ENCODE results near the gene SOBP. TPM values are rescaled to one million over a fixed set of nuclear protein-coding genes. Genes with fewer than 3 reads are reported as not detected.

The SOBP gene
- total and polyA plus RNA-seq, 2 donors (not counting 1 experiment from before 2014, with no cell fraction given) = 0.82 to 1.5 TPM

DNA sequence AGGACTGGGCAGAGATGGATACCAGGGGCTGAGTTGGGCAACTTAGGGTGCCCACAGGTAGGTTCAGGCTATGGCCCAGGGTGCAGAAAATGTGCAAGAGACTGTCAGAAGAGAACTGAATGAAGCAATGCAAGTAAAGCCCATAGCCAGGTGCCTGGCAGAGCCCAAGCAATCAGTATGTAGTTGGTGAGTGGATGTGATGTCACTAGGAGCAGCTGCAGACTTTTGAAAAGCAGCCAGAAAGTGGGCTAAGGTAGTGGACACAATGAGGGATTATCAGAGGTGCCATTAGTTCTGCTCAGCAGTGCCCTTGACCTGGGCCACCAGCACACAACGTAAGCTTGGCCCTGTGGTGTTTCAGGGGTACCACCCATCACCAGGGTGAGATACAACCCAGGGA, 135.3 kb downstream of the SOBP start:
- no peak overlapping the region for H3K27ac ChIP-seq (ENCODE audit: low read length in 2 of 2)
- ATAC-seq (ENCODE audit: low read depth) = no peak
- no peaks in the 10 kb centered on the region for H3K79me2 ChIP-seq (ENCODE audit: control insufficient read depth, insufficient read depth, low read length)
- no peak overlapping the region for H2AFZ ChIP-seq (ENCODE audit: insufficient read depth, low read depth, low read length, poor library complexity, severe bottlenecking)
- peaks cover 10% of the 10 kb centered on the region for H3K4me1 Mint-ChIP-seq
- H4K20me1 ChIP-seq (ENCODE audit: control insufficient read depth, insufficient read depth, low read length, poor library complexity, severe bottlenecking) = no peaks in the 10 kb centered on the region
- DNase-seq = no peak
- H3K4me2 ChIP-seq (replicated peaks; ENCODE audit: low read depth, low read length, poor library complexity, severe bottlenecking) = no peak overlapping the region
- ChIA-PET CTCF (no interaction called here), POLR2A (no interaction called here)
- intact Hi-C loops (cut with micrococcal nuclease) = no loop called here
- H3K4me1 ChIP-seq (ENCODE audit: control insufficient read depth in 2 of 2, insufficient read depth in 2 of 2, low read length in 2 of 2) = peaks cover 8 to 9% of the 10 kb centered on the region in 2 donors
- TF ChIP-seq EZH2 (IDR thresholded peaks at IDR 0.05; ENCODE audit: borderline replicate concordance, insufficient read depth, low read depth, low read length, poor library complexity, severe bottlenecking) = no peak
- TF ChIP-seq, protein P1, sequence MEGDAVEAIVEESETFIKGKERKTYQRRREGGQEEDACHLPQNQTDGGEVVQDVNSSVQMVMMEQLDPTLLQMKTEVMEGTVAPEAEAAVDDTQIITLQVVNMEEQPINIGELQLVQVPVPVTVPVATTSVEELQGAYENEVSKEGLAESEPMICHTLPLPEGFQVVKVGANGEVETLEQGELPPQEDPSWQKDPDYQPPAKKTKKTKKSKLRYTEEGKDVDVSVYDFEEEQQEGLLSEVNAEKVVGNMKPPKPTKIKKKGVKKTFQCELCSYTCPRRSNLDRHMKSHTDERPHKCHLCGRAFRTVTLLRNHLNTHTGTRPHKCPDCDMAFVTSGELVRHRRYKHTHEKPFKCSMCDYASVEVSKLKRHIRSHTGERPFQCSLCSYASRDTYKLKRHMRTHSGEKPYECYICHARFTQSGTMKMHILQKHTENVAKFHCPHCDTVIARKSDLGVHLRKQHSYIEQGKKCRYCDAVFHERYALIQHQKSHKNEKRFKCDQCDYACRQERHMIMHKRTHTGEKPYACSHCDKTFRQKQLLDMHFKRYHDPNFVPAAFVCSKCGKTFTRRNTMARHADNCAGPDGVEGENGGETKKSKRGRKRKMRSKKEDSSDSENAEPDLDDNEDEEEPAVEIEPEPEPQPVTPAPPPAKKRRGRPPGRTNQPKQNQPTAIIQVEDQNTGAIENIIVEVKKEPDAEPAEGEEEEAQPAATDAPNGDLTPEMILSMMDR (IDR thresholded peaks at IDR 0.05) = no peak
- no peaks in the 10 kb centered on the region for H3K9me3 Mint-ChIP-seq (ENCODE audit: insufficient read depth)
- H3K27me3 ChIP-seq (replicated peaks in 1 of 4; ENCODE audit: control extremely low read depth in 1 of 4, control insufficient read depth in 3 of 4, insufficient read depth in 4 of 4, low read length in 3 of 4) = no peaks in the 10 kb centered on the region
- H3K4me3 Mint-ChIP-seq = no peak overlapping the region
- no peaks in the 10 kb centered on the region for H3K9me3 ChIP-seq (ENCODE audit: control extremely low read depth in 1 of 3, control insufficient read depth in 2 of 3, insufficient read depth in 1 of 3, low read length in 2 of 3)
- no peak overlapping the region for H3K27ac Mint-ChIP-seq
- H3K9ac ChIP-seq (ENCODE audit: low read length) = no peak overlapping the region
- H3K36me3 ChIP-seq (replicated peaks in 1 of 2; ENCODE audit: control extremely low read depth in 1 of 2, control insufficient read depth in 1 of 2, extremely low read depth in 1 of 2, insufficient read depth in 2 of 2, low read length in 1 of 2) = no peaks in the 10 kb centered on the region
- H3K27me3 Mint-ChIP-seq = no peaks in the 10 kb centered on the region
- WGBS (ENCODE audit: insufficient coverage) = 80% methylated on average over 1 of the region's 1 CpG
- H3K4me3 ChIP-seq (ENCODE audit: control extremely low read depth in 1 of 5, extremely low read depth in 1 of 5, insufficient read depth in 1 of 5, low read depth in 2 of 5, low read length in 4 of 5) = no peak overlapping the region

DNA sequence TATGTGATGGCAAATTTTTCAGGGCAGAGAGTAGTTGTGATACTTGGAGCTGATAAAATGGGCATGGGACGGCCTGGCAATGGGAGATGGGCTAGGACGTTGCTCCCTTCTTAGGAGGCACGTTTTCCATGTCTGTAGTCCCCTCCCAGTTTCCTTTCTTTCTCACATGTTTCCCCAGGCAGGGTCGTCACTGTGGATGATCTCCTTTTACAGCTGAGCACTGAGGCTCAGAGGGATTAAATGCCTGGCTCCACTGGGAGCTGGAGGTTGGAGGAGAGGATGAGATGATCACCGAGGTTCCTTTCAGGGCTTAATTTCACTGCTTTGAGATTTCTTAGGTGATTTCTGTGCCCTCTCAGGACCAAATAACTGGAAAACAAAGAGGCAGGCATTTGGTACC, 136.7 kb downstream of the SOBP start:
- no peak overlapping the region for H3K4me3 ChIP-seq (ENCODE audit: control extremely low read depth in 1 of 5, extremely low read depth in 1 of 5, insufficient read depth in 1 of 5, low read depth in 2 of 5, low read length in 4 of 5)
- H3K4me1 Mint-ChIP-seq = no peaks in the 10 kb centered on the region
- no peak overlapping the region for H3K4me3 Mint-ChIP-seq
- ChIA-PET CTCF (interaction anchor here (1.5 kb wide), 1 partner anchor 43 kb away, joined by 3 read pairs; no protein-coding TSS in a partner anchor), POLR2A (no interaction called here)
- TF ChIP-seq, protein P1 (IDR thresholded peaks at IDR 0.05) = no peak
- TF ChIP-seq EZH2 (IDR thresholded peaks at IDR 0.05; ENCODE audit: borderline replicate concordance, insufficient read depth, low read depth, low read length, poor library complexity, severe bottlenecking) = no peak
- no peaks in the 10 kb centered on the region for H3K4me1 ChIP-seq (ENCODE audit: control insufficient read depth in 2 of 2, insufficient read depth in 2 of 2, low read length in 2 of 2)
- DNase-seq (no peak), ATAC-seq (ENCODE audit: low read depth) (no peak)
- H3K9me3 ChIP-seq (ENCODE audit: control extremely low read depth in 1 of 3, control insufficient read depth in 2 of 3, insufficient read depth in 1 of 3, low read length in 2 of 3) = no peaks in the 10 kb centered on the region
- no peaks in the 10 kb centered on the region for H3K9me3 Mint-ChIP-seq (ENCODE audit: insufficient read depth)
- H4K20me1 ChIP-seq (ENCODE audit: control insufficient read depth, insufficient read depth, low read length, poor library complexity, severe bottlenecking) = no peaks in the 10 kb centered on the region
- no peak overlapping the region for H3K27ac Mint-ChIP-seq
- no peak overlapping the region for H3K9ac ChIP-seq (ENCODE audit: low read length)
- 83% methylated on average over 3 of the region's 5 CpGs for WGBS (ENCODE audit: insufficient coverage)
- peaks cover 2% of the 10 kb centered on the region for H3K27me3 Mint-ChIP-seq
- no peaks in the 10 kb centered on the region for H3K79me2 ChIP-seq (ENCODE audit: control insufficient read depth, insufficient read depth, low read length)
- no peaks in the 10 kb centered on the region for H3K36me3 ChIP-seq (replicated peaks in 1 of 2; ENCODE audit: control extremely low read depth in 1 of 2, control insufficient read depth in 1 of 2, extremely low read depth in 1 of 2, insufficient read depth in 2 of 2, low read length in 1 of 2)
- H2AFZ ChIP-seq (ENCODE audit: insufficient read depth, low read depth, low read length, poor library complexity, severe bottlenecking) = no peak overlapping the region
- intact Hi-C loops (cut with micrococcal nuclease) = no loop called here
- H3K4me2 ChIP-seq (replicated peaks; ENCODE audit: low read depth, low read length, poor library complexity, severe bottlenecking) = no peak overlapping the region
- no peak overlapping the region for H3K27ac ChIP-seq (ENCODE audit: low read length in 2 of 2)
- no peaks in the 10 kb centered on the region for H3K27me3 ChIP-seq (replicated peaks in 1 of 4; ENCODE audit: control extremely low read depth in 1 of 4, control insufficient read depth in 3 of 4, insufficient read depth in 4 of 4, low read length in 3 of 4)
